ENCODE data around the gene SLC51B.

SLC51B gene

DNA sequence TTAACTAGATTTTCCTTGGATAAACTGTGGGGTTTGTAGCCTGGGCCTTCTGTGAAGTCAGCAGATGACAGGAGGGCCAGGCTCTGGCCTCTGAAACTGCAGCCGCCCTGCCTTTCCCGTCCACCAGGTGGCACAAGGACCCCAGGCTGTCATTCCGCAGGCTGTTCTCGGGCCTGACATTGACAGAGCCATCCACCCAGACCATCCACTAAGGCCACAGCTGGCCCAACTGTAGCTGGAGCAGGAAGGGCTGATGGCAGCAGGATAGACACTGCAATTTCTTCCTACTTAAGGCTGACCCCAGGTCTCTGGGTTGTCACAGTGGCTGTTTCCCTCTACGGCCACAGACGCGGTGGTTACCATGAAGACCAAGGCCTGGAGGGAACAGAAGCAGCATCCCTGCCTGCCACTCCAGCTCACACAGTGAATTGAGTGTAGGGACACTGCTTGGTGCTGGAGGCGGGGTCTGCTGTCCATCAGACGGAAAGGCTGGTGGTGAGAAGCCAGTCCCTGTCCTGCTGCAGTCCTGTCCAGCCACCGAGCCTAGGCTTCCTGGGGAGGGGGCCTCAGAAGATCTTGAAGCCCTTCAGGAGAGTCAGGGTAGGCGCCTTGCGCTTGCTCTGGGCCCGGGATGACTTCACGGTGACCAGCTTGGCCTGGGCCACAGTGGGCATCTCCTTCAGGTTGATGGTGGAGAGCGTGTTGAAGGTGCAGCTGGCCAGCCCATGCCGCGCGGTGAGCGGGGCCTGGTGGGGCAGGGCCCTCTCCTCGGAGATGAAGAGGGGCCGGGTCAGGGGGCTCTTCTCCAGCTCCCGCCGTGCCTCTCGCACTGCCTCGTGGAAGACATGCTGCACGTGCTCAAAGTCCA is 9.4 kb downstream of the SLC51B start:
- H3K4me3 Mint-ChIP-seq, result no peak overlapping the region
- H3K27me3 Mint-ChIP-seq, result peaks cover 19% of the 10 kb centered on the region
- no peaks in the 10 kb centered on the region for H3K9me3 Mint-ChIP-seq
- no peak overlapping the region for H3K27ac Mint-ChIP-seq
- peaks cover 18% of the 10 kb centered on the region for H3K4me1 Mint-ChIP-seq
- H3K36me3 Mint-ChIP-seq, result no peaks in the 10 kb centered on the region
- ATAC-seq, result peak; percentile 60

- no peaks in the 10 kb centered on the region for H3K9me3 Mint-ChIP-seq
- H3K4me3 Mint-ChIP-seq, result no peak overlapping the region
- no peak overlapping the region for H3K27ac Mint-ChIP-seq
- H3K27me3 Mint-ChIP-seq, result peaks cover 19% of the 10 kb centered on the region
- peaks cover 10% of the 10 kb centered on the region for H3K4me1 Mint-ChIP-seq
- no peak for ATAC-seq
- H3K36me3 Mint-ChIP-seq, result no peaks in the 10 kb centered on the region
These were observed 10.1 kb downstream of the SLC51B start for GRCh38 chr15:65055201-65055870.

GRCh38 chr15:65056106-65056505 is 10.9 kb downstream of the SLC51B start:
- no peak overlapping the region for H3K27ac Mint-ChIP-seq
- no peak for ATAC-seq
- peaks cover 2% of the 10 kb centered on the region for H3K4me1 Mint-ChIP-seq
- no peaks in the 10 kb centered on the region for H3K36me3 Mint-ChIP-seq
- H3K9me3 Mint-ChIP-seq, result no peaks in the 10 kb centered on the region
- H3K4me3 Mint-ChIP-seq, result no peak overlapping the region
- H3K27me3 Mint-ChIP-seq, result peaks cover 19% of the 10 kb centered on the region

DNA sequence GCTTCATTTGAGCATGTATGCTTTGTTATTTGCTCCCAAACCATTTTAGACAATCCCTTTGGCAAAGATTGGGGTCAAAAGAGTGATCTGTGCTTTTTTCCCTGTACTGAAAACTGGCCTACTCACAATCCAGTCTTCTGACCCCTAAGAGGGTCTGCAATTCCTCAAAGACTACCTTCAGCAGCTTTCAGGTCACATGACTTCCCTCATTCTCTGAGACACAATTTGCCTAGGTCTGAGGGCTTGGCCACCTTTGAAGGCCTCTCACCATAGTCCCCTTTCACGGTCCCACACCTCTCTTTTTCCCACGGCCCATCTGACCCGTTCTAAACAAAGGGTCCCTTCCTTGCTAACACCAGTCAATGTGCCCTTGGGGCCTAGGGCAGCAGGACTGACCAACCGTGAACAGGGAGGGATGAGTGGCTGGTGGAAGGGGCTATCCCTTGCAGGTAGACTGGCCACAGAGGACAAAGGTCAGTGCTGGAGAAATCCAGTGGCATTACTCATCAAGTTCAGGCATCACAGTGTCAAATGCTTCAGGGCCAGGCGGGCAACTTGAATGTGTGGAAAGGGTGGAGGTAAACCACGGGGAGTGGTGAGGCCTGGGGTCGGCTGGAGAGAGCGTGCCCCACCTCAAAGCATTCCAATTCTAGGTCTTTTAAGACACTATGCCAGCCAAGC is 11.8 kb downstream of the SLC51B start:
- Mint-ChIP-seq H3K36me3 (no peaks in the 10 kb centered on the region), H3K4me1 (no peaks in the 10 kb centered on the region), H3K9me3 (no peaks in the 10 kb centered on the region), H3K27me3 (peaks cover 19% of the 10 kb centered on the region), H3K4me3 (no peak overlapping the region), H3K27ac (no peak overlapping the region)
- no peak for ATAC-seq

DNA sequence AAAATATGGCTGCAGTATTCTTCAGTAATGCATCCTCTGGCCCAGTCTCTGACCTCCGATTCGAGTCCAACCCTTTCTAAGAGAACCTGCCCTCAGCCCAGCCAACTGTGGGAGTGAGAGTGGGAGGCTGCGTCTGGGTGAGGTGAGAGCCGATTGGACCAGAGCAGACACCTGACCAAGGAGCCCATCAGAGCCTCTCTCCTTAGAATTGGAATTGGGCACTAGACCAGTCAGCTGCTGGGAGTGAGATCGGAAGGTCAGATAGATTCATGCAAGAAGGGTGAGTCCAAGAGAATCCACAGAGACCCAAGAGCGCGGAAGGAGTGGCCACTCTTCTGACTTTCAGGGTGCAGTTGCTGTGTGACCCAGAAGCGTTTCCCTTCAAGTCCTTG is 12.4 kb downstream of the SLC51B start:
- Mint-ChIP-seq H3K27ac (no peak overlapping the region), H3K4me1 (no peaks in the 10 kb centered on the region), H3K27me3 (peaks cover 19% of the 10 kb centered on the region), H3K36me3 (no peaks in the 10 kb centered on the region), H3K4me3 (no peak overlapping the region), H3K9me3 (no peaks in the 10 kb centered on the region)
- no peak for ATAC-seq

DNA sequence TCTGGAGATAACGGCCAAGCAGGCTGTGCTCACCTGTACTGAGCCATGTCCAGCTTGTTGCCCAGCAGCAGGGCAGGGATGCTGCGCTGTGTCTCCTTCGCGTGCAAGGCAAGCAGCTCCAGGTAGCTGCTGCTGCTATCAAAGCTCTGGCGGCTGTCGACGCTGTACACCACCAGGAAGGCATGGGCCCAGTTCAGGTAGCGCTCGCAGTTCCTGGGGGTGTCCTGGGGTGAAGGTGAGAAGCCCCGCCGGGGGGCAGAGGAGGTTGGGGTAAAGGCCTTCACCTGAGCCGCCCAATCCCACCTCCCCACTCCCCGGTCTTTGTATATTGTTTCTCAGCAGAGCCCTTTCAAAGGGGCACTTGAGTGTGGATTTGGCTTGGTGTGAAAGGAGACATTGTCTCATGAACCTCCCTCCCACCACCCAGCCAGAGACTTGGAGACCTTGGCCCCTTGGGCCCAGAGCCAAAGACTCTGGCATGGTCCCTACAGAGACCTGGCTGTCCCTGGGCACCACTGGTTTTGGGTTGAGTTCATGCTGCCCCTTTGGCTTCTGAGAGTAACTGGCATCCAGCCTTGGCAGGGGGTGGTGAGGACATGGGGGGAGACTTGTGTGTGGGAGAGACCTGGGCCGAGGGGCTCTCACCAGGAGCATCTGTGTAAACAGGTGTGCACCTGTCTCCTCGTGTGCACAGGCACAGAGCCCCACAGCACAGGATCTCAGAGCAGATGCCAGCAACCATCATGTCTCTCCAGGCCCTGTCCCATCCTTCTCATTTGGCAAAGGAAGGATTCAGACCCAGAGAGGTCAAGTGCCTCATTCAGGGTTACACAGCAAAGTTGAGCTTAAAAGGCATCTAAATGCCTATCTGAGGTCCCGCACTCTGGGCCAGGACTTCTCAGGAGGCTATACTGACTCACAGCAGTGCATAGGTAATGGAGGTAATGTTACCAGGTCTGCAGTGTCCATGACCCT is 13.5 kb downstream of the SLC51B start:
- Mint-ChIP-seq H3K27ac (no peak overlapping the region), H3K36me3 (no peaks in the 10 kb centered on the region), H3K4me3 (no peak overlapping the region), H3K4me1 (no peaks in the 10 kb centered on the region), H3K27me3 (peaks cover 26% of the 10 kb centered on the region), H3K9me3 (no peaks in the 10 kb centered on the region)
- no peak for ATAC-seq

DNA sequence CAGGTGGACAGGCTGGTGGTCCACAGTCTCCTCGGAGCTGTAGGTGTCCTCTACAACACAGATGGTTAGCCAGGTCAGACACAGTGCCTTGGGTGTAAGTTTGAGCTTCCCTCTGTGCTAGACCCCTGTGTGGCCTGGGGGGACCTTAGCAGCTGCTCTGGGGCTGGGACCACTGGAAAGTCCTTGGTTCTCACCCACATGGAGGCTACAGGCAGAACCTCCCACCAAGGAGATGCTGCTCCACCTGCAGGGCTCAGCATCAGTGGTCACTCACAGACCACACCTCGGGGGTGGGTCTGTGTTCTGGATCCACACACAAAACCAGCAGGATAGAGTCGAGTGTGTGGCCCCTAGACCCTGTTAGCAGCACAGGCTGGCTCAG is 14.2 kb downstream of the SLC51B start:
- no peaks in the 10 kb centered on the region for H3K36me3 Mint-ChIP-seq
- H3K27me3 Mint-ChIP-seq, result peaks cover 27% of the 10 kb centered on the region
- H3K4me1 Mint-ChIP-seq, result no peaks in the 10 kb centered on the region
- no peaks in the 10 kb centered on the region for H3K9me3 Mint-ChIP-seq
- ATAC-seq, result no peak
- H3K4me3 Mint-ChIP-seq, result no peak overlapping the region
- H3K27ac Mint-ChIP-seq, result no peak overlapping the region

GRCh38 chr15:65059931-65060596 is 14.9 kb downstream of the SLC51B start:
- no peak overlapping the region for H3K4me3 Mint-ChIP-seq
- no peaks in the 10 kb centered on the region for H3K36me3 Mint-ChIP-seq
- H3K4me1 Mint-ChIP-seq, result no peaks in the 10 kb centered on the region
- no peaks in the 10 kb centered on the region for H3K9me3 Mint-ChIP-seq
- H3K27ac Mint-ChIP-seq, result no peak overlapping the region
- H3K27me3 Mint-ChIP-seq, result peaks cover 27% of the 10 kb centered on the region
- ATAC-seq, result no peak

GRCh38 chr15:65060641-65061397 is 15.6 kb downstream of the SLC51B start:
- H3K27me3 Mint-ChIP-seq, result peaks cover 31% of the 10 kb centered on the region
- no peak overlapping the region for H3K27ac Mint-ChIP-seq
- H3K9me3 Mint-ChIP-seq, result no peaks in the 10 kb centered on the region
- H3K36me3 Mint-ChIP-seq, result no peaks in the 10 kb centered on the region
- no peak for ATAC-seq
- H3K4me3 Mint-ChIP-seq, result no peak overlapping the region
- H3K4me1 Mint-ChIP-seq, result no peaks in the 10 kb centered on the region

GRCh38 chr15:65062061-65062460 is 16.9 kb downstream of the SLC51B start:
- ATAC-seq, result no peak
- Mint-ChIP-seq H3K27me3 (peaks cover 36% of the 10 kb centered on the region), H3K27ac (no peak overlapping the region), H3K4me3 (no peak overlapping the region), H3K4me1 (peaks cover 2% of the 10 kb centered on the region), H3K36me3 (no peaks in the 10 kb centered on the region), H3K9me3 (no peaks in the 10 kb centered on the region)

GRCh38 chr15:65062726-65063125 is 17.5 kb downstream of the SLC51B start:
- H3K4me1 Mint-ChIP-seq, result peaks cover 7% of the 10 kb centered on the region
- no peak for ATAC-seq
- peaks cover 36% of the 10 kb centered on the region for H3K27me3 Mint-ChIP-seq
- no peaks in the 10 kb centered on the region for H3K9me3 Mint-ChIP-seq
- no peak overlapping the region for H3K27ac Mint-ChIP-seq
- no peak overlapping the region for H3K4me3 Mint-ChIP-seq
- no peaks in the 10 kb centered on the region for H3K36me3 Mint-ChIP-seq

DNA sequence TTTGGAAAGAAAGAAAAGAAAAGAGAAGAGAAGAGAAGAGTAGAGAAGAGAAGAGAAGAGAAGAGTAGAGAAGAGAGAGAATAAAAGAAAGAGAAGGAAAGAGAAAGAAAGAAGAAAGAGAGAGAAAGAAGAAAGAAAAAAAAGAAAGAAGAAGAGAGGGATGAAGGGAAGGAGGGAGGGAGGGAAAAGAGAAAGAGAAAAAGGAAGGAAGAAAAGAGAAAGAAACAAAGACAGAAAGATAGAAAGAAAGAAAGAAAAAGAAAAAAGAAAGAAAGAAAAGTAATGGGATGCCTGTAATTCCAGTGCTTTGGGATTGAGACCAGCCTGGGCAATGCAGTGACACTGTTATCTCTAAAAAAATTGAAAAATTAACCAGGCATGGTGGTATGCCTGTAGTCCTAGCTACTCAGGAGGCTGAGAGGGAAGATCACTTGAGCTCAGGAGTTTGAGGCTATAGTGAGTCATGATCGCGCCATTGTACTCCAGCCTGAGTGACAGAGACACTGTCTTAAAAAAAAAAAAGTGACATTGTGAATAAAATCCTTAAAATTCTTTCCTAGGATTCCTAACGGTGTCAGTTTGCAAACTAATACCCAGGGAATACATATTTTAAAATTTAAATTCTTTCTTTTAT is 20.9 kb downstream of the SLC51B start:
- Mint-ChIP-seq H3K4me3 (no peak overlapping the region), H3K36me3 (no peaks in the 10 kb centered on the region), H3K27me3 (peaks cover 44% of the 10 kb centered on the region), H3K27ac (no peak overlapping the region), H3K4me1 (peaks cover 7% of the 10 kb centered on the region), H3K9me3 (no peaks in the 10 kb centered on the region)
- ATAC-seq, result no peak

GRCh38 chr15:65066635-65067316 is 21.6 kb downstream of the SLC51B start:
- no peak overlapping the region for H3K27ac Mint-ChIP-seq
- H3K9me3 Mint-ChIP-seq, result no peaks in the 10 kb centered on the region
- no peak for ATAC-seq
- peaks cover 7% of the 10 kb centered on the region for H3K4me1 Mint-ChIP-seq
- peaks cover 44% of the 10 kb centered on the region for H3K27me3 Mint-ChIP-seq
- no peaks in the 10 kb centered on the region for H3K36me3 Mint-ChIP-seq
- H3K4me3 Mint-ChIP-seq, result peak overlapping the region; percentile 27
